ENCODE data around the gene EPS15. TPM values are rescaled to one million over a fixed set of nuclear protein-coding genes. Genes with fewer than 3 reads are reported as not detected.

Gene EPS15
- total and polyA plus RNA-seq, 2 of the 13 experiments (the other 11 are each of a cell fraction or from before 2014, with no cell fraction given), result 14.3 to 19.3 TPM

DNA sequence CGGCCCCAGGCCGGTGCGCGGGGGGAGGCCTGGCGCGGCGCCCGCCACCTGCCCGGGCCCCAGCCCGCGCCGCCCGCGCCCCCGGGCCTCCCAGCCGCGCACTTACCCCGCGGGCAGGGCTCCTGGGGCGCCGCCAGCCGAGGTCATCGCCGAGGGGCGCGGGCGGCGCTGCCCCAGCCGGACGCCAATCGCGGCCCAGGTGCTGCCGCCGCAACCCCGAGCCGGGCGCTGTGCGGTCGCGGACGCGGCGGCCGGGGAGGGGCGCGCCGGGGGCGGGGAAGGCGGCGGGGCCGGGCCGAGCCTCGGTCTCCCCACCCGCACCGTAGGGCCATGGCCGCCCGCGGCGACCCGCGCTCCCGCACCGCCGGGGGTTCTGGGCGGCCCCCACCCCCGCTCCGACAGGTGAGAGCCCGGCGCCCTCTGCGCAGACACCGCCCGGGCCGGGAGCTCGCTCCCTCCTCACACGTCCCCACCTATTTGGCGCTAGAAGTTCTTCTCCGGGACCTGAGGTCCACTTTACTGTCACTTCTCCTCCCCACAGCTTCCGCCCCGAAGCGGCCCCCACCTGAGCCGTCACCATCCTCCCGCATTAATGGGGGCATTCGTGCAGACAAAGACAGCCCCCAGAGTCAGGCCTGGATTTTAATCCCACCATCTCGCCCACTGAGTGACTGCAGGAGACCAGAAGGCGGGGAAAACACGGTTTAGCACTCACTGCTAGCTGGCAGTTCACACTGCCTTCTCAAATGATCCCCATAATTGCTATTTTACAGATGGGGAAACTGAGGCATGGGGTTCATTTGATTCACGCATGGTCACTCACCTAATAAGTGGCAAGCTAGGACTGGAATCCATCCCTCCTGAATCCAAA, 188.5 kb downstream of the EPS15 start, which contains the start of gene TTC39A (continued):
- TF ChIP-seq ZNF264 (CRISPR knock-in tag; IDR thresholded peaks at IDR 0.05) (no peak), E2F1 (CRISPR knock-in tag; IDR thresholded peaks at IDR 0.05) (no peak), HNRNPLL (IDR thresholded peaks at IDR 0.05; ENCODE audit: low read depth, low read length, poor library complexity, severe bottlenecking) (peak; percentile 87), ZNF570 (CRISPR knock-in tag; IDR thresholded peaks at IDR 0.05; ENCODE audit: borderline replicate concordance) (no peak), CBX5 (CRISPR knock-in tag; IDR thresholded peaks at IDR 0.05; ENCODE audit: borderline replicate concordance) (no peak), ZNF441 (CRISPR knock-in tag; IDR thresholded peaks at IDR 0.05; ENCODE audit: borderline replicate concordance) (no peak), TAF15 (IDR thresholded peaks at IDR 0.05; ENCODE audit: low read depth, low read length, poor library complexity, severe bottlenecking) (no peak), MAZ (IDR thresholded peaks at IDR 0.05; ENCODE audit: borderline replicate concordance, low read depth, low read length) (no peak), MAZ (CRISPR knock-in tag; IDR thresholded peaks at IDR 0.05; ENCODE audit: low read depth) (no peak), FOSL2 (CRISPR knock-in tag; IDR thresholded peaks at IDR 0.05) (no peak), NR3C1 (CRISPR knock-in tag; IDR thresholded peaks at IDR 0.05) (no peak)
- TF ChIP-seq, protein P1, sequence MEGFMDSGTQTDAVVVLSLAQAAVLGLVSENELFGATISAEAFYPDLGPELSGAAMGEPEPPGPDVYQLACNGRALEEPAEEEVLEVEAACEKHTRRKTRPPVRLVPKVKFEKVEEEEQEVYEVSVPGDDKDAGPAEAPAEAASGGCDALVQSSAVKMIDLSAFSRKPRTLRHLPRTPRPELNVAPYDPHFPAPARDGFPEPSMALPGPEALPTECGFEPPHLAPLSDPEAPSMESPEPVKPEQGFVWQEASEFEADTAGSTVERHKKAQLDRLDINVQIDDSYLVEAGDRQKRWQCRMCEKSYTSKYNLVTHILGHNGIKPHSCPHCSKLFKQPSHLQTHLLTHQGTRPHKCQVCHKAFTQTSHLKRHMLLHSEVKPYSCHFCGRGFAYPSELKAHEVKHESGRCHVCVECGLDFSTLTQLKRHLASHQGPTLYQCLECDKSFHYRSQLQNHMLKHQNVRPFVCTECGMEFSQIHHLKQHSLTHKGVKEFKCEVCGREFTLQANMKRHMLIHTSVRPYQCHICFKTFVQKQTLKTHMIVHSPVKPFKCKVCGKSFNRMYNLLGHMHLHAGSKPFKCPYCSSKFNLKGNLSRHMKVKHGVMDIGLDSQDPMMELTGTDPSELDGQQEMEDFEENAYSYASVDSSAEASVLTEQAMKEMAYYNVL (CRISPR knock-in tag; IDR thresholded peaks at IDR 0.05; ENCODE audit: borderline replicate concordance), result no peak
- TF ChIP-seq, protein P2, sequence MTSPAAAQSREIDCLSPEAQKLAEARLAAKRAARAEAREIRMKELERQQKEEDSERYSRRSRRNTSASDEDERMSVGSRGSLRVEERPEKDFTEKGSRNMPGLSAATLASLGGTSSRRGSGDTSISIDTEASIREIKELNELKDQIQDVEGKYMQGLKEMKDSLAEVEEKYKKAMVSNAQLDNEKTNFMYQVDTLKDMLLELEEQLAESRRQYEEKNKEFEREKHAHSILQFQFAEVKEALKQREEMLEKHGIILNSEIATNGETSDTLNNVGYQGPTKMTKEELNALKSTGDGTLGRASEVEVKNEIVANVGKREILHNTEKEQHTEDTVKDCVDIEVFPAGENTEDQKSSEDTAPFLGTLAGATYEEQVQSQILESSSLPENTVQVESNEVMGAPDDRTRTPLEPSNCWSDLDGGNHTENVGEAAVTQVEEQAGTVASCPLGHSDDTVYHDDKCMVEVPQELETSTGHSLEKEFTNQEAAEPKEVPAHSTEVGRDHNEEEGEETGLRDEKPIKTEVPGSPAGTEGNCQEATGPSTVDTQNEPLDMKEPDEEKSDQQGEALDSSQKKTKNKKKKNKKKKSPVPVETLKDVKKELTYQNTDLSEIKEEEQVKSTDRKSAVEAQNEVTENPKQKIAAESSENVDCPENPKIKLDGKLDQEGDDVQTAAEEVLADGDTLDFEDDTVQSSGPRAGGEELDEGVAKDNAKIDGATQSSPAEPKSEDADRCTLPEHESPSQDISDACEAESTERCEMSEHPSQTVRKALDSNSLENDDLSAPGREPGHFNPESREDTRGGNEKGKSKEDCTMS (CRISPR knock-in tag; conservative IDR thresholded peaks at IDR 0.05), result no peak
